Stomach (tissue), 9 donors: ENCODE results near the gene RGS7. TPM values are rescaled to one million over a fixed set of nuclear protein-coding genes. Genes with fewer than 3 reads are reported as not detected.

ENCODE experiments used
- DNase-seq, 2 donors: peaks; one replicate each; pipeline versions ENCODE4 v3.0.0 to v3.0.0-alpha.2; 2013 to 2019
- H3K27ac ChIP-seq, 5 donors: fragments of 200-600 bp in 4 of 5; sonication (generic) in 4 of 5; one replicate each; pipeline ENCODE4 v1.5.1; 2013 to 2019; ENCODE audit warnings: mild to moderate bottlenecking in 1 of 5, moderate library complexity in 1 of 5
- H3K27me3 ChIP-seq, 3 donors: fragments of 200-600 bp; sonication (generic); one replicate each; pipeline ENCODE4 v1.5.1; 2017 to 2019; ENCODE audit warnings: mixed run types in 1 of 3
- H3K36me3 ChIP-seq, 4 donors: fragments of 200-600 bp; sonication (generic); 1 replicate in 3 of 4; 2 replicates in 1 of 4; pipeline ENCODE4 v1.5.1; 2016 to 2019
- H3K4me1 ChIP-seq, 4 donors: fragments of 200-600 bp; sonication (generic); one replicate each; pipeline ENCODE4 v1.5.1; 2016 to 2019
- H3K4me3 ChIP-seq, 4 donors: fragments of 200-600 bp; sonication (generic) in 3 of 4; one replicate each; pipeline ENCODE4 v1.5.1; 2016 to 2019; ENCODE audit warnings: mild to moderate bottlenecking in 1 of 4
- H3K9me3 ChIP-seq, 4 donors: fragments of 200-600 bp; sonication (generic); one replicate each; pipeline ENCODE4 v1.5.1; 2016 to 2019
- CTCF ChIP-seq, 7 experiments: fragments of 450-650 bp in 4 of 7; fragments of 200-600 bp in 3 of 7; sonication (generic) in 3 of 7; IDR thresholded peaks; one replicate each; pipeline ENCODE4 v1.5.1; 2016 to 2019; ENCODE audit warnings: antibody characterized with exemption in 7 of 7, control low read depth in 2 of 7, mild to moderate bottlenecking in 1 of 7
- EP300 ChIP-seq: sonication (generic); formaldehyde crosslinking; IDR thresholded peaks from one replicate; pipeline ENCODE4 v1.6.1; 2017; ENCODE audit warnings: antibody characterized with exemption
- POLR2A ChIP-seq, 4 donors: fragments of 450-650 bp; IDR thresholded peaks; one replicate each; pipeline ENCODE4 v1.6.1; 2016; ENCODE audit warnings: antibody characterized with exemption in 4 of 4, control low read depth in 2 of 4, mild to moderate bottlenecking in 1 of 4, moderate library complexity in 1 of 4
- POLR2AphosphoS5 ChIP-seq, 3 donors: sonication (generic); formaldehyde crosslinking; IDR thresholded peaks; one replicate each; pipeline ENCODE4 v1.6.1; 2016; ENCODE audit warnings: antibody characterized with exemption in 3 of 3
- WGBS, 5 donors: extraction: QIAGEN DNeasy Blood & Tissue Kit in 3 of 5; methylation state at CpG; one replicate each; pipeline versions ENCODE4 v1.1.5 to v1.1.7; 2013 to 2018; 5-methylcytosine and 5-hydroxymethylcytosine counted together
- intact Hi-C: fragments of 100-400 bp; cut with DNase I; formaldehyde crosslinking; loops from one replicate; pipeline ENCODE4 v1.15.1; 2023; ENCODE audit warnings: low total_unique reads
- polyA plus RNA-seq, 3 donors: library from polyadenylated mRNA; stranded (reverse); fragments of 200-250 nt; gene quantifications; one replicate each; pipeline ENCODE4 v1.2.3, GENCODE V29; 2013
- total RNA-seq, 5 donors: library from RNA; depleted of rRNA; stranded (reverse); fragments of >200 nt; gene quantifications; one replicate each; pipeline versions ENCODE4 v1.1.0 to v1.2.3, GENCODE V29; 2014 to 2016
- donor health status: healthy with polysubstance abuse.
- donor health status: Bipolar disorder and iron deficiency.
- donor health status: healthy.

RGS7 gene
- total and polyA plus RNA-seq, 8 donors: 0.23 to 2.9 (median 1.9) TPM; not detected in 2

- 87 to 95% (median 90%) methylated on average over 4 of the region's 4 CpGs for WGBS, 5 donors
- Histone ChIP-seq H3K4me1 (no peaks in the 10 kb centered on the region), H3K27ac (no peak overlapping the region), H3K36me3 (no peaks in the 10 kb centered on the region), H3K4me3 (no peak overlapping the region), H3K27me3 (no peaks in the 10 kb centered on the region), H3K9me3 (no peaks in the 10 kb centered on the region)
- DNase-seq: no peak
- intact Hi-C loops: no loop called here
- TF ChIP-seq POLR2A (IDR thresholded peaks at IDR 0.05): no peak
These were observed 218.8 kb downstream of the RGS7 start for GRCh38 chr1:241138248-241138647.

GRCh38 chr1:241136389-241136788, 220.6 kb downstream of the RGS7 start:
- intact Hi-C loops: no loop called here
- Histone ChIP-seq H3K9me3 (no peaks in the 10 kb centered on the region), H3K27me3 (no peaks in the 10 kb centered on the region), H3K27ac (no peak overlapping the region), H3K4me3 (no peak overlapping the region), H3K4me1 (no peaks in the 10 kb centered on the region), H3K36me3 (no peaks in the 10 kb centered on the region)
- TF ChIP-seq CTCF (IDR thresholded peaks at IDR 0.05) (no peak), POLR2AphosphoS5 (IDR thresholded peaks at IDR 0.05) (no peak), EP300 (no peak)
- no peak for DNase-seq
- 87 to 92% (median 90%) methylated on average over 6 of the region's 6 CpGs for WGBS, 5 donors

- no peaks in the 10 kb centered on the region for H3K4me1 ChIP-seq
- no peaks in the 10 kb centered on the region for H3K9me3 ChIP-seq
- no peak for TF ChIP-seq POLR2A (IDR thresholded peaks at IDR 0.05)
- no peaks in the 10 kb centered on the region for H3K27me3 ChIP-seq
- 79 to 87% (median 85%) methylated on average over 5 of the region's 5 CpGs for WGBS, 5 donors
- no peak overlapping the region for H3K27ac ChIP-seq
- no peaks in the 10 kb centered on the region for H3K36me3 ChIP-seq
- no peak for DNase-seq
- intact Hi-C loops: no loop called here
- H3K4me3 ChIP-seq: no peak overlapping the region
These were observed 225.3 kb downstream of the RGS7 start for GRCh38 chr1:241131636-241132194.

- no peak overlapping the region for H3K4me3 ChIP-seq
- no peak overlapping the region for H3K27ac ChIP-seq
- no peak for DNase-seq
- intact Hi-C loops: no loop called here
- no peak for TF ChIP-seq POLR2A (IDR thresholded peaks at IDR 0.05)
- TF ChIP-seq CTCF (IDR thresholded peaks at IDR 0.05): no peak
- no peak for TF ChIP-seq EP300
- no peak for TF ChIP-seq POLR2AphosphoS5 (IDR thresholded peaks at IDR 0.05)
- H3K4me1 ChIP-seq: no peaks in the 10 kb centered on the region
- H3K9me3 ChIP-seq: no peaks in the 10 kb centered on the region
- H3K36me3 ChIP-seq: no peaks in the 10 kb centered on the region
- WGBS, 5 donors: 83 to 95% (median 91%) methylated on average over 3 of the region's 3 CpGs
- H3K27me3 ChIP-seq: no peaks in the 10 kb centered on the region
These were observed 226.1 kb downstream of the RGS7 start for GRCh38 chr1:241130881-241131280.

- H3K27ac ChIP-seq: no peak overlapping the region
- H3K9me3 ChIP-seq: no peaks in the 10 kb centered on the region
- intact Hi-C loops: no loop called here
- 67 to 71% (median 71%) methylated on average over 11 of the region's 11 CpGs for WGBS, 5 donors
- no peaks in the 10 kb centered on the region for H3K27me3 ChIP-seq
- DNase-seq: no peak
- H3K4me3 ChIP-seq: no peak overlapping the region
- no peaks in the 10 kb centered on the region for H3K4me1 ChIP-seq
- TF ChIP-seq CTCF (IDR thresholded peaks at IDR 0.05) (no peak), POLR2A (IDR thresholded peaks at IDR 0.05) (no peak), POLR2AphosphoS5 (IDR thresholded peaks at IDR 0.05) (no peak), EP300 (no peak)
- H3K36me3 ChIP-seq: no peaks in the 10 kb centered on the region
These were observed 227.6 kb downstream of the RGS7 start for GRCh38 chr1:241129207-241129960.
